Nephron progenitor cell (in vitro differentiated cells): ENCODE data around the gene OLFML2B.
"Not testable (repeated sequence)": the region's sequence is repeated elsewhere in the genome, so short reads cannot be mapped to it uniquely, and the experiment has no call there.

ENCODE experiments used
- DNase-seq: peaks from one replicate; pipeline ENCODE4 v3.0.0; 2021
- H3K27ac Mint-ChIP-seq: 2 replicates; pipeline ENCODE4 v1.8.0; 2021; ENCODE audit warnings: mild to moderate bottlenecking, moderate library complexity, mixed read lengths
- H3K27me3 Mint-ChIP-seq: 2 replicates; pipeline ENCODE4 v1.8.0; 2021; ENCODE audit warnings: mild to moderate bottlenecking, low read depth, mixed read lengths; ENCODE audit not compliant: poor library complexity
- H3K36me3 Mint-ChIP-seq: 2 replicates; pipeline ENCODE4 v1.8.0; 2021; ENCODE audit warnings: low read depth, mixed read lengths
- H3K4me1 Mint-ChIP-seq: 2 replicates; pipeline ENCODE4 v1.8.0; 2021; ENCODE audit warnings: mixed read lengths
- H3K4me3 Mint-ChIP-seq: 2 replicates; pipeline ENCODE4 v1.8.0; 2021; ENCODE audit warnings: mild to moderate bottlenecking, moderate library complexity, mixed read lengths
- H3K9me3 Mint-ChIP-seq: 2 replicates; pipeline ENCODE4 v1.8.0; 2021; ENCODE audit warnings: mild to moderate bottlenecking, moderate library complexity, mixed read lengths
- TF ChIP-seq, protein P1 (sequence below): fragments of 200-600 bp; sonication (generic); IDR thresholded peaks from 2 replicates; pipeline ENCODE4 v1.5.0; 2021; ENCODE audit warnings: antibody characterized with exemption

OLFML2B gene

DNA sequence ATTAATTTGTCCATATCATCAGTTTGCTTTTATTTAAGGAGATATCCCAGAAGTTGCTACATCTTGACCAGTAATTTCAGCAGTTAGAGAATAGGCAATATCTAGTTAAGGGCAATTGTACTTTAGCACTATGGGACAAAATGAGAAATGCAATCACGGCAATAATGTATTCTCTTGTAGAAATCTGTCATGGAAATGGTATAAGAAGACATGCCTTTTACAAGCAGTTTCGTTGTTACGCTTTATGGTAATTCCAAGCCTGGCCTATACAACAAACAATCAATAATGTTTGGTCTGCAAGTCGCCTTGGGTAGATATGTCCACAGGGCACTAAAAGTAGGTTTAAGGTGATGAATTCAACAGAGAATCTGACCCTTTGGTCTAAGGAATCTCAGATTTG, 44.6 kb upstream of the OLFML2B start:
- H3K4me1 Mint-ChIP-seq: peaks cover 47% of the 10 kb centered on the region
- TF ChIP-seq, protein P1, sequence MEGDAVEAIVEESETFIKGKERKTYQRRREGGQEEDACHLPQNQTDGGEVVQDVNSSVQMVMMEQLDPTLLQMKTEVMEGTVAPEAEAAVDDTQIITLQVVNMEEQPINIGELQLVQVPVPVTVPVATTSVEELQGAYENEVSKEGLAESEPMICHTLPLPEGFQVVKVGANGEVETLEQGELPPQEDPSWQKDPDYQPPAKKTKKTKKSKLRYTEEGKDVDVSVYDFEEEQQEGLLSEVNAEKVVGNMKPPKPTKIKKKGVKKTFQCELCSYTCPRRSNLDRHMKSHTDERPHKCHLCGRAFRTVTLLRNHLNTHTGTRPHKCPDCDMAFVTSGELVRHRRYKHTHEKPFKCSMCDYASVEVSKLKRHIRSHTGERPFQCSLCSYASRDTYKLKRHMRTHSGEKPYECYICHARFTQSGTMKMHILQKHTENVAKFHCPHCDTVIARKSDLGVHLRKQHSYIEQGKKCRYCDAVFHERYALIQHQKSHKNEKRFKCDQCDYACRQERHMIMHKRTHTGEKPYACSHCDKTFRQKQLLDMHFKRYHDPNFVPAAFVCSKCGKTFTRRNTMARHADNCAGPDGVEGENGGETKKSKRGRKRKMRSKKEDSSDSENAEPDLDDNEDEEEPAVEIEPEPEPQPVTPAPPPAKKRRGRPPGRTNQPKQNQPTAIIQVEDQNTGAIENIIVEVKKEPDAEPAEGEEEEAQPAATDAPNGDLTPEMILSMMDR: no peak
- H3K9me3 Mint-ChIP-seq: no peaks in the 10 kb centered on the region
- peaks cover 47% of the 10 kb centered on the region for H3K27me3 Mint-ChIP-seq
- H3K27ac Mint-ChIP-seq: no peak overlapping the region
- no peak for DNase-seq
- peak overlapping the region; percentile 78 for H3K4me3 Mint-ChIP-seq
- H3K36me3 Mint-ChIP-seq: no peaks in the 10 kb centered on the region

DNA sequence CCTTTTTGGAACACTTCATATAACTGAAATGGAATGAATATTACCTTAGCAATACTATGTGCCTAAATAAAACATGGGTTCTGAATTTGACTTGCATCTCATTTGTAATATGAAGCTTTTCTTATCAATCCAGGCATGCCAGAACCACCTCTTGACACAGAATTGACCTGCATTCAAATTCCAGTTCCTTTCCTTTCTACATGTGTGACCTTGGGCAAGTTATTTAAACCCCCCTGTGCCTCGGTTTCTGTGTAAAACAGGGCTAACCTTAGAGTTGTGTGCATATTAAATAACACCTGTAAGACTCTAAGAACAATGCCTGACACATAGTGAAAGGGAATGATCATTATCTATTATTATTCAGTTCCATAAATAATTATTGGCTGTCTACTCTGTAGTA, 43.8 kb upstream of the OLFML2B start:
- DNase-seq: no peak
- Mint-ChIP-seq H3K4me3 (no peak overlapping the region), H3K9me3 (no peaks in the 10 kb centered on the region), H3K36me3 (no peaks in the 10 kb centered on the region), H3K27ac (no peak overlapping the region), H3K27me3 (peaks cover 38% of the 10 kb centered on the region), H3K4me1 (peaks cover 51% of the 10 kb centered on the region)
- TF ChIP-seq, protein P1: no peak

DNA sequence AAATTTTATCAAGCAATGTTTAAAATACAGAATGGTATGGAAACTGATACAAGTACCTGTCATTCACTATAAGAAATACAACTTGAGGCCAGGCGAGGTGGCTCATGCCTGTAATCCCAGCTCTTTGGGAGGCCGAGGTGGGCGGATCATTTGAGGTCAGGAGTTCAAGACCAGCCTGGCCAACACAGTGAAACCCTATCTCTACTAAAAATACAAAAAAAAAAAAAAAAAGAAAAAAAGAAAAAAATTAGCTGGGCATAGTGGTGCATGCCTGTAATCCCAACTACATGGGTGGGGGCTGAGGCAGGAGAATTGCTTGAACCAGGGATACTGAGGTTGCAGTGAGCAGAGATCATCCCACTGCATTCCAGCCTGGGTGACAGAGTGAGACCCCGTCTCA, 43.2 kb upstream of the OLFML2B start:
- H3K27ac Mint-ChIP-seq, H3K9me3 Mint-ChIP-seq, H3K36me3 Mint-ChIP-seq, H3K4me3 Mint-ChIP-seq, DNase-seq: not testable (repeated sequence)
- Mint-ChIP-seq H3K27me3 (peaks cover 32% of the 10 kb centered on the region), H3K4me1 (peaks cover 51% of the 10 kb centered on the region)

DNA sequence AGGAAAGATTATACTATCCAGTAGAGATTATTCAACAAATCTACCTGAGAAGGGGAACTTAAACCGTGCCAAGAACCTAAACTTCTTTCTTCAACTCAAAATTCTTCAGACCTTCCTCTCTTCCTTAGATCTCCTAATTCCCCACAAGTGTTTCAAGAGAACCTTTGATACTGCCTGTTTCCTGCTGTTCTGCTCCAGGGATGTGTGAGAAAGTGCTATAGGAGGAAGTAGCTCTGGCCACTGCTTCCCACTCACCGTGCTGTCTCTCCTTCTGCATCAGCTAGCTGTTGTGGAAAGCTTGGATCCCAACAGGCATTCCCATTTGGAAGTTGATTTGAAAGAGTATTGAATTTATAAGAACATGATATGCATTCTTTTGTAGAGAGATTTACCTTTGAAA, 41.3 kb upstream of the OLFML2B start:
- Mint-ChIP-seq H3K4me3 (no peak overlapping the region), H3K9me3 (no peaks in the 10 kb centered on the region), H3K27ac (no peak overlapping the region), H3K36me3 (no peaks in the 10 kb centered on the region), H3K27me3 (peaks cover 14% of the 10 kb centered on the region), H3K4me1 (peaks cover 40% of the 10 kb centered on the region)
- no peak for DNase-seq
- TF ChIP-seq, protein P1: no peak

DNA sequence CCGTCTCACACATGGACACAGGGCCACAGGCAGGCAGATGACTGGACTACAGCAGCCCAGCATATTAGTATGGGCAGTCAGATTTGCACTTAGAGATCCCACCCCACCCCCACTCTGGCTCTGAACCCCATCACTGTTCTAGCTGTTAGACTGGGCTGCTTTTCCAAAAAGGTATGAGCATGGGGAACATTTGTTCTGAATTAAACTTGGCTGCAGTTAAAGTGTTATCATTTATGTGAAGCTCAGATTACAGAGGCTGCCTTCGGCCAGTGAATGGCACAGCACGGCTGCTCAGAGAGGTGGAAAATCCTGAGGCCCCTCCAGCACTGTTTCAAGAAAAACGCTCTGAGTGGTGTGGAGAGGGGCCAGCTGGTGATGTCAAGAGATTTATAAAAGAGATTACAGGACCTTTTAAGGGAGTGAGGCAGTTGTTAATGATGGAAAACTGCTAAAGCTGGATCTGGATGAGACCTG, 38.9 kb upstream of the OLFML2B start:
- Mint-ChIP-seq H3K9me3 (no peaks in the 10 kb centered on the region), H3K27ac (peak overlapping the region; percentile 11), H3K4me1 (peaks cover 32% of the 10 kb centered on the region), H3K36me3 (no peaks in the 10 kb centered on the region), H3K4me3 (peak overlapping the region; percentile 1), H3K27me3 (peaks cover 3% of the 10 kb centered on the region)
- peak; percentile 21 for DNase-seq
- TF ChIP-seq, protein P1: no peak

DNA sequence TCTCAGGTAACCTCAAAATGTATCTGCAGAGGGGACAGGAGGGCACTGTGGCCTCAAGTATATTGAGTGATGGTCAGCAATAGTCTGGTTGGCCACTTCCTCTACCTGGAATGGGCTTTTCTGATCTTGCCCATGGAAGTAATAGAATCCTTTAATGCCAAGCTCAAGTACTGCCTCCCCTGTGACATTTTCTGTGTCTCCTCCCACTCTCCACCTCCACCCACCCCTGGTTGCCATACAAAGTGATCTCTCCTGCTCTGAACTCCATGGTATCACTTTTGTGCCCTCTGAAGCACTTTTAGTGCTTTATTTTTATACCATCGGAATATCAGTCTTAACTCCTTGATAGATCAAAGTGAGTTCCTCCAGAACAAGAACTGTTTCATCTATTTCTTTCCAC, 36.6 kb upstream of the OLFML2B start:
- TF ChIP-seq, protein P1: no peak
- no peaks in the 10 kb centered on the region for H3K9me3 Mint-ChIP-seq
- no peak overlapping the region for H3K27ac Mint-ChIP-seq
- no peak overlapping the region for H3K4me3 Mint-ChIP-seq
- peaks cover 27% of the 10 kb centered on the region for H3K4me1 Mint-ChIP-seq
- no peaks in the 10 kb centered on the region for H3K36me3 Mint-ChIP-seq
- DNase-seq: no peak
- peaks cover 3% of the 10 kb centered on the region for H3K27me3 Mint-ChIP-seq
